Mammary epithelial cell (primary cell): Measurements from ENCODE around the gene MAML2.

Experiments
- EZH2 ChIP-seq: IDR thresholded peaks from 2 replicates; pipeline ENCODE4 v1.6.1; 2012; ENCODE audit warnings: low read length, inconsistent platforms, borderline replicate concordance
- TF ChIP-seq, protein P1 (sequence below), 2 donors: IDR thresholded peaks in 1 of 2; conservative IDR thresholded peaks in 1 of 2; 2 replicates each; pipeline ENCODE4 v1.5.1; 2011 to 2012; ENCODE audit warnings: inconsistent platforms in 2 of 2, low read length in 2 of 2, mild to moderate bottlenecking in 2 of 2, control low read depth in 1 of 2, low read depth in 1 of 2; ENCODE audit not compliant: insufficient read depth in 1 of 2; ENCODE audit errors: extremely low read depth in 1 of 2

DNA sequence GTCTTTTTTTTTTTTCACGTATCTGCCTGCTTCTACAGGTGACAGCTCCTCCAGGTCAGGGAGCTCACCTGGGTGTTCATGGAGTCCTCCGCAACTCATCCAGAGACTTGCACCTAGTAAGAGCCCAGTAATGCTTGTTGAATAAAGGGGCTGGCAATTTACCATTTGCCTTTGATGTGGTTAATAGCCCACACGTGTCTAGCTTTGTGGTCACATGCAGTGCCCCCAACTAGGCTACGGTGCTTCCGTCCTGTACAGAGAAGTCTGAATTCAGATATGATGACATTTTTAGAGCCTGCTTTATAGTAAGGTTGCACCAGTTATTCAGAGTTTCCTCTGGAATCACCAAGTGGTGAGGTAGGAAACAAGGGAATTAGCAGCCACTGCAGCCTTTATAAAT lies 219.7 kb downstream of the MAML2 start:
- no peak for TF ChIP-seq EZH2
- TF ChIP-seq, protein P1, sequence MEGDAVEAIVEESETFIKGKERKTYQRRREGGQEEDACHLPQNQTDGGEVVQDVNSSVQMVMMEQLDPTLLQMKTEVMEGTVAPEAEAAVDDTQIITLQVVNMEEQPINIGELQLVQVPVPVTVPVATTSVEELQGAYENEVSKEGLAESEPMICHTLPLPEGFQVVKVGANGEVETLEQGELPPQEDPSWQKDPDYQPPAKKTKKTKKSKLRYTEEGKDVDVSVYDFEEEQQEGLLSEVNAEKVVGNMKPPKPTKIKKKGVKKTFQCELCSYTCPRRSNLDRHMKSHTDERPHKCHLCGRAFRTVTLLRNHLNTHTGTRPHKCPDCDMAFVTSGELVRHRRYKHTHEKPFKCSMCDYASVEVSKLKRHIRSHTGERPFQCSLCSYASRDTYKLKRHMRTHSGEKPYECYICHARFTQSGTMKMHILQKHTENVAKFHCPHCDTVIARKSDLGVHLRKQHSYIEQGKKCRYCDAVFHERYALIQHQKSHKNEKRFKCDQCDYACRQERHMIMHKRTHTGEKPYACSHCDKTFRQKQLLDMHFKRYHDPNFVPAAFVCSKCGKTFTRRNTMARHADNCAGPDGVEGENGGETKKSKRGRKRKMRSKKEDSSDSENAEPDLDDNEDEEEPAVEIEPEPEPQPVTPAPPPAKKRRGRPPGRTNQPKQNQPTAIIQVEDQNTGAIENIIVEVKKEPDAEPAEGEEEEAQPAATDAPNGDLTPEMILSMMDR (conservative IDR thresholded peaks at IDR 0.05 in 1 of 2, IDR thresholded peaks at IDR 0.05 in 1 of 2; ENCODE audit: extremely low read depth in 1 of 2, insufficient read depth in 1 of 2, low read depth in 1 of 2, low read length in 2 of 2) = no peak
